GM12872 (cell line): ENCODE results near the gene FURIN.

Experiments
- TF ChIP-seq, protein P1 (sequence below): IDR thresholded peaks from 3 replicates; pipeline ENCODE4 v1.5.1; 2011; ENCODE audit warnings: low read depth, mild to moderate bottlenecking, low read length, moderate library complexity; ENCODE audit not compliant: insufficient read depth

FURIN gene

DNA sequence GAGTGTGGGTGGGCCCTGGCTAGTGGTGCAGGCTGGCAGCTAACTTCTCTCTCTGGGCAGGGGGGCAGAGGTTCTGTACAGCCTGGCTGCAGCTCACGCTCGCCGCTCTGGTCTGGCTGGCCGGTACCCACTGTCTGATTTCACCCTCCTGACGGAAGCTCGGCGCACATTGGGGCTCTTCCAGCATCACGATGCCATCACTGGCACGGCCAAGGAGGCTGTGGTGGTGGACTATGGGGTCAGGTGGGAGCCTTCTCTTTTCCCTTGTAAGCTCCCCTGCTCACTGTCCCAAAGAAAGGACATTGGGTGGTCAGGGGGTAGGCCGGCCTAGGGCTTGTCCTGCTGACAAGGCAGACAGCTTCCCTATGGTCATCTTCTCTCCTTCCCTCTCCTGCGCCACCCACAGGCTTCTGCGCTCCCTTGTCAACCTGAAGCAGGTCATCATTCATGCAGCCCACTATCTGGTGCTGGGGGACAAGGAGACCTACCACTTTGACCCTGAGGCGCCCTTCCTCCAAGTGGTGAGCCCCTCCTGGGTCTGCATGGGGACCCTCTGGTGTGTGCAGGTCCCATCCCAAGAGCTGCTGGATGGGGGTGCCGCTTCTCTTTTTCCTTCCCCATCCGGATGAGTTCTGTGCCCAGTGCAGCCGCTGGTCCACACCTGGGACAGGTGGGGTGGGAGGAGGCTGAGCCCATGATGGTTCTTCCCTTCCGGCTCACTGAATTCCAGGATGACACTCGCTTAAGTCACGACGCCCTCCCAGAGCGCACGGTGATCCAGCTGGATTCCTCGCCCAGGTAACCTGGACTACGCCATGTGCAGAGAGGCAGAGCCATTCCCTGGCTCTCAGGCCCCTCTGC, 42.3 kb downstream of the FURIN start:
- TF ChIP-seq, protein P1, sequence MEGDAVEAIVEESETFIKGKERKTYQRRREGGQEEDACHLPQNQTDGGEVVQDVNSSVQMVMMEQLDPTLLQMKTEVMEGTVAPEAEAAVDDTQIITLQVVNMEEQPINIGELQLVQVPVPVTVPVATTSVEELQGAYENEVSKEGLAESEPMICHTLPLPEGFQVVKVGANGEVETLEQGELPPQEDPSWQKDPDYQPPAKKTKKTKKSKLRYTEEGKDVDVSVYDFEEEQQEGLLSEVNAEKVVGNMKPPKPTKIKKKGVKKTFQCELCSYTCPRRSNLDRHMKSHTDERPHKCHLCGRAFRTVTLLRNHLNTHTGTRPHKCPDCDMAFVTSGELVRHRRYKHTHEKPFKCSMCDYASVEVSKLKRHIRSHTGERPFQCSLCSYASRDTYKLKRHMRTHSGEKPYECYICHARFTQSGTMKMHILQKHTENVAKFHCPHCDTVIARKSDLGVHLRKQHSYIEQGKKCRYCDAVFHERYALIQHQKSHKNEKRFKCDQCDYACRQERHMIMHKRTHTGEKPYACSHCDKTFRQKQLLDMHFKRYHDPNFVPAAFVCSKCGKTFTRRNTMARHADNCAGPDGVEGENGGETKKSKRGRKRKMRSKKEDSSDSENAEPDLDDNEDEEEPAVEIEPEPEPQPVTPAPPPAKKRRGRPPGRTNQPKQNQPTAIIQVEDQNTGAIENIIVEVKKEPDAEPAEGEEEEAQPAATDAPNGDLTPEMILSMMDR, result no peak

DNA sequence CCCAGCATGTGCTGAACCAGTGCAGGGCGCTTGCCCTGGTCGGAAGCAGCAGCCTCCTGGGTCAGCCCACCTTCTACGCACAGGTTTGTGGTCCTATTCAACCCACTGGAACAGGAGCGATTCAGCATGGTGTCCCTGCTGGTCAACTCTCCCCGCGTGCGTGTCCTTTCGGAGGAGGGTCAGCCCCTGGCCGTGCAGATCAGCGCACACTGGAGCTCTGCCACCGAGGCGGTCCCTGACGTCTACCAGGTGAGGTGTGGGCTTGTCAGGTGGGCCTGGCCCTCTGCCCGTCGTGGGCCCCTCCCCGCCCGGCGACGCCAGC, 42.9 kb downstream of the FURIN start:
- TF ChIP-seq, protein P1, result no peak

DNA sequence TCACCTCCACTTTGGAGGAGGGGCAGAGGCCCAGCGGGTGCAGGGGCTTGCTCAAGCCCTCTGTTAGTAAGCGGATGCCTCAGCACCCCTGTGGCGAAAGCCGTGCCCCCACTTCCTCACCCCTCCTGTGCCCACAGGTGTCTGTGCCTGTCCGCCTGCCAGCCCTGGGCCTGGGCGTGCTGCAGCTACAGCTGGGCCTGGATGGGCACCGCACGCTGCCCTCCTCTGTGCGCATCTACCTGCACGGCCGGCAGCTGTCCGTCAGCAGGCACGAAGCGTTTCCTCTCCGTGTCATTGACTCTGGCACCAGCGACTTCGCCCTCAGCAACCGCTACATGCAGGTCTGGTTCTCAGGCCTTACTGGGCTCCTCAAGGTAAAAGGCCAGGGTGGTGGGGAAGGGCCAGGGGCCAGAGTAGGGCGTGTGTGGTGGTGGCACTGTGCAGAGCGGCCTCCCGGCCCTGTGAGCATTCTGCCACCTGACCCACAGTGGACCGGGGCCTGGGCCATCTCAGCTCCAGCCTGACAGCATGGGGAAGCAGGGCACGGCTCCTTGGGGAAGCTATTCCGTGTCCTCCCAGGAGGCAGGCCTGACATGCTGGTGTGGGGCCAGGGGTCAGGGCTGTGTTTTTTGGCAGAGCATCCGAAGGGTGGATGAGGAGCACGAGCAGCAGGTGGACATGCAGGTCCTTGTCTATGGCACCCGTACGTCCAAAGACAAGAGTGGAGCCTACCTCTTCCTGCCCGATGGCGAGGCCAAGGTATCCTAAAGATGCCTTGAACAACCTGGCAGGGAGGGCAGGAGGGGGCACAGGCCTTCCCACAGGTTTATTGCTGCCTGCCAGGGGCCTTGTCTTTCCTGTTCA, 43.8 kb downstream of the FURIN start:
- TF ChIP-seq, protein P1, result no peak

DNA sequence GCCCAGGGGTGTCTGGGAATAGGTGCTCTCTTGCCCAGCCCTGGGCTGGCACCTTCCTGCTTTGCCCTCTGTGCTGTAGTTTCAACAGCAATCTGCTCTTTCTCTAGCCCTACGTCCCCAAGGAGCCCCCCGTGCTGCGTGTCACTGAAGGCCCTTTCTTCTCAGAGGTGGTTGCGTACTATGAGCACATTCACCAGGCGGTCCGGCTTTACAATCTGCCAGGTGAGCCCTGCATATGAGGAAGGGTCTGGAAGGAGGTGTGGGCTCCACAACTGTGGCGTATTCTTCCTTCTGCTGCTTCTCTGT, 44.3 kb downstream of the FURIN start:
- TF ChIP-seq, protein P1, result no peak

DNA sequence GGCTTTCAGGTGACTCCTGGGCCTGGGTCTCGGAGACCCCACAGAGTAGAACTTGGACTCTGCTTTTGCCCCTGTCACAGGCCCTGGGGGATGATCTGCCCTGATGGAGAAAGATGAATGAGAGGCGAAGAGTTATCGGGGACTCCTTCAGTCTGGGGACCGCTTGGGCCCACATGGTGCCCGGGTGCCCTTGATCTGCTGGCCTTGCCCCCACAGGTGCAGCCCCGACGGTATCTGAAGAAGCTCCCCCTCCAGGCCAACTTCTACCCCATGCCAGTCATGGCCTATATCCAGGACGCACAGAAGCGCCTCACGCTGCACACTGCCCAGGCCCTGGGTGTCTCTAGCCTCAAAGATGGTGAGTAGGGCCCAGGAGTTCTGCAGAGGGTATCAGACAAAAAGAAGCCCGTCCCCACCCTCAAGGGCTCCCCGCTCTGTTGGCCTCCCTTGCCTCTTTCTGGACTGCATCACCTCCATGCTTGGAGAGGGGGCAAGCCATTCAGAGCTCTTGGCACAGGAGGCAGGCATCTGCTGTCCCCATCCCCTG, 45.1 kb downstream of the FURIN start:
- TF ChIP-seq, protein P1, result no peak

DNA sequence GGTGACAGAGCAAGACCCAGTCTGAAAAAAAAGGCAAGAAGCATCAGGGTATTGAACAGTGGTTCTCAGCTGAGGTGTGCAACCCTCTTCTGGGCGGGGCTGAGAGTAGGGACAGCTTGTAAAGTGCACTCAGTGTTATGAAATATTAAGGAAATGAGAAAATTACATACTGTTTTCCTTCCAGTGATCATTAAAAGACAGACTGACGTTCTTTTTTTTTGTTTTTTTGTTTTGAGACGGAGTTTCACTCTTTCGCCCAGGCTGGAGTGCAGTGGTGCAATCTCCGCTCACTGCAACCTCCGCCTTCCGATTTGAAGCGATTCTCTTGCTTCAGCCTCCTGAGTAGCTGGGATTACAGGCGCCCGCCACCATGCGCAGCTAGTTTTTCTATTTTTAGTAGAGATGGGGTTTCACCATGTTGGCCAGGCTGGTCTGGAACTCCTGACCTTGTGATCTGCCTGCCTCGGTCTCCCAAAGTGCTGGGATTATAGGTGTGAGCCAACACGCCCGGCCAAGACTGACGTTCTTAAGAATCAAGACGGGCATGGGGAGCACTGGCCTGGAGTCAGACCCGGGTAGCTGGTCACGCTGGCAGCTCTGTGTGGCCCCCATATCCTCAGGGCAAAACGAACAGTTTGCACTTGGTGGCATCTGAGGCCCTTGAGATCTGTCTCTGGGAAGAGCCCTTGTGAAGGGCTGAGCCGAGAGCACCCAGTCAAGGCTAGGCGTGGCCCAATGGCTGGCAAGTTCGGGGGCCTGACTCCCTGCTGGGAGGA, 46.1 kb downstream of the FURIN start:
- TF ChIP-seq, protein P1, result no peak
